Fibroblast of lung (primary cell): ENCODE data around the gene CACNA1A.

Source experiments
- EZH2 ChIP-seq: IDR thresholded peaks from 2 replicates; pipeline ENCODE4 v1.5.1; 2012; ENCODE audit warnings: low read length, control low read depth, mild to moderate bottlenecking; ENCODE audit errors: missing control alignments
- TF ChIP-seq, protein P1 (sequence below), 2 donors: IDR thresholded peaks in 1 of 2; conservative IDR thresholded peaks in 1 of 2; 1 replicate in 1 of 2; 2 replicates in 1 of 2; pipeline ENCODE4 v1.5.1; 2011 to 2012; ENCODE audit warnings: low read length in 2 of 2, control low read depth in 1 of 2, inconsistent platforms in 1 of 2, low read depth in 1 of 2, mild to moderate bottlenecking in 1 of 2

- TF ChIP-seq, protein P1, sequence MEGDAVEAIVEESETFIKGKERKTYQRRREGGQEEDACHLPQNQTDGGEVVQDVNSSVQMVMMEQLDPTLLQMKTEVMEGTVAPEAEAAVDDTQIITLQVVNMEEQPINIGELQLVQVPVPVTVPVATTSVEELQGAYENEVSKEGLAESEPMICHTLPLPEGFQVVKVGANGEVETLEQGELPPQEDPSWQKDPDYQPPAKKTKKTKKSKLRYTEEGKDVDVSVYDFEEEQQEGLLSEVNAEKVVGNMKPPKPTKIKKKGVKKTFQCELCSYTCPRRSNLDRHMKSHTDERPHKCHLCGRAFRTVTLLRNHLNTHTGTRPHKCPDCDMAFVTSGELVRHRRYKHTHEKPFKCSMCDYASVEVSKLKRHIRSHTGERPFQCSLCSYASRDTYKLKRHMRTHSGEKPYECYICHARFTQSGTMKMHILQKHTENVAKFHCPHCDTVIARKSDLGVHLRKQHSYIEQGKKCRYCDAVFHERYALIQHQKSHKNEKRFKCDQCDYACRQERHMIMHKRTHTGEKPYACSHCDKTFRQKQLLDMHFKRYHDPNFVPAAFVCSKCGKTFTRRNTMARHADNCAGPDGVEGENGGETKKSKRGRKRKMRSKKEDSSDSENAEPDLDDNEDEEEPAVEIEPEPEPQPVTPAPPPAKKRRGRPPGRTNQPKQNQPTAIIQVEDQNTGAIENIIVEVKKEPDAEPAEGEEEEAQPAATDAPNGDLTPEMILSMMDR (conservative IDR thresholded peaks at IDR 0.05 in 1 of 2, IDR thresholded peaks at IDR 0.05 in 1 of 2; ENCODE audit: low read depth in 1 of 2, low read length in 2 of 2), result no peak
- no peak for TF ChIP-seq EZH2
Observed at GRCh38 chr19:13330285-13330684, 176.0 kb downstream of the CACNA1A start.
